Measurements from ENCODE around the gene HMGCL. TPM values are rescaled to one million over a fixed set of nuclear protein-coding genes. Genes with fewer than 3 reads are reported as not detected.
A peak's percentile ranks its signal among the peaks of the same experiment; 100 is the strongest.

The HMGCL gene
- total RNA-seq, 1 experiment from 2014 or later = 19.4 TPM

DNA sequence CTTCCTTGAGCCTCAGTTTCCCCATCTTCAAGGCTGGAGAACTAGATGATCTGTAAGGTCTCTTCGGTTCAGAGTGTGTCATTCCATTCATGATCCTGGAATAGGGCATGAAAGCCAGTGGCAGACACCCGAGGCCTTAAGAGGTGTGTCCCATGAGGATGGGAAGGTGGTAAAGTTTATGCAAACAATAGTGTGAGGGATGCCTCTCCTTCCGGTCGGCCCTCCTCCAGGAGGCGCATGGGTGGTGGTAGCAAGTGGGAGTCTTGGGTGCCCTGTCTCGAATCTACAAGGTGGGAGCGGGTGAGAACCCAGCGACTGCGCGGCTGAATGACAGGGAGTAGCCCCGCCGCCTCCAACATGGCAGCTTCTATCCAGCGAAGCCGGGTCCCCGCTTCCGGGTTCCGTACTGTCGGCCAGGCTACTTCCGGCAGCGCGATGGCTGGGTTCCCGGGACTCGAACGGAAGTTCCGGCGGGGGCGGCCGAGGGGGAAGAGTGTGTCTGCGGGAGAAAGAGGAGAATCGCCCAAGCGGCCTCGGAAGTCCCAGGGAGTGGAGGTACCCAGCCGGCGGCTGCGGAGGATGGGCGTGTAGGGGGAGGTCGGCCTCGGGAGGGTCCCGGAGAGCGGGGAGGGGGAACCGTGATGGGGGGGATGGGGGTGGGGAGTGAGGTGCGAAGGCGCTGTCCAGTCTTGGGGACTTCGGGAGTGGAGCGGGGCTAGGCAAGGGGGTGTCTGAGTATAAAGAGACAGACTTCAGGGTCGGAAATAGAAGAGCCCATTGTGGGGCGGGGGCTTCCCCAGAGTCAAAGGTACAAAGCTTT is 34.3 kb downstream of the HMGCL start, which contains the start of gene LYPLA2:
Gene LYPLA2, plus strand, starts transcription at position 450 of the 820 bp plus-strand sequence. CDS start 1,538 bp downstream, outside the sequence.
- intact Hi-C loops (cut with micrococcal nuclease; ENCODE audit: unreplicated experiment) = loop anchor here (1.0 kb wide), 2 partner anchors 9 to 13 kb away; partner anchors contain the start of genes GALE and PITHD1
- H3K27ac Mint-ChIP-seq (ENCODE audit: unreplicated experiment) = peak within 1 kb of the TSS; percentile 91
- no peak for TF ChIP-seq CTCF (IDR thresholded peaks at IDR 0.05; ENCODE audit: insufficient read depth in 1 of 2, low read depth in 1 of 2, low read length in 1 of 2, severe bottlenecking in 1 of 2, unreplicated experiment in 1 of 2)
- Histone ChIP-seq H3K4me1 (peaks cover 9% of the 10 kb centered on the region), H3K36me3 (ENCODE audit: control insufficient read depth, insufficient read depth, low read length) (no peaks in the 10 kb centered on the region; the same call in 1 of the 2 replicates), H3K9me3 (no peaks in the 10 kb centered on the region), H3K4me3 (ENCODE audit: low read depth, low read length) (peak within 1 kb of the TSS; percentile 84), H3K27me3 (replicated peaks; ENCODE audit: control insufficient read depth, insufficient read depth, low read length) (no peaks in the 10 kb centered on the region)
- H3K4me1 Mint-ChIP-seq (ENCODE audit: low read depth, unreplicated experiment) = no peaks in the 10 kb centered on the region
- ChIA-PET CTCF (interaction anchor here (0.6 to 2.1 kb wide), 4 partner anchors 9 to 79 kb away, joined by 4 to 21 read pairs (median 7); partner anchors contain the start of genes GALE and PITHD1), POLR2A (interaction anchor here (0.7 to 3.2 kb wide), 3 partner anchors 10 to 168 kb away, joined by 3 to 19 read pairs (median 15); partner anchors contain the start of genes GALE and PITHD1)
- BruUV-seq (replicated peaks) = no TSS peak
- H3K27me3 Mint-ChIP-seq (ENCODE audit: insufficient read depth, unreplicated experiment) = no peaks in the 10 kb centered on the region
- peak; percentile 88 for DNase-seq
- peaks cover 78% of the 10 kb centered on the region for H3K36me3 Mint-ChIP-seq (ENCODE audit: insufficient read depth, unreplicated experiment)
- no peaks in the 10 kb centered on the region for H3K9me3 Mint-ChIP-seq (ENCODE audit: unreplicated experiment)
- H3K4me3 Mint-ChIP-seq (ENCODE audit: unreplicated experiment) = peak within 1 kb of the TSS; percentile 93

DNA sequence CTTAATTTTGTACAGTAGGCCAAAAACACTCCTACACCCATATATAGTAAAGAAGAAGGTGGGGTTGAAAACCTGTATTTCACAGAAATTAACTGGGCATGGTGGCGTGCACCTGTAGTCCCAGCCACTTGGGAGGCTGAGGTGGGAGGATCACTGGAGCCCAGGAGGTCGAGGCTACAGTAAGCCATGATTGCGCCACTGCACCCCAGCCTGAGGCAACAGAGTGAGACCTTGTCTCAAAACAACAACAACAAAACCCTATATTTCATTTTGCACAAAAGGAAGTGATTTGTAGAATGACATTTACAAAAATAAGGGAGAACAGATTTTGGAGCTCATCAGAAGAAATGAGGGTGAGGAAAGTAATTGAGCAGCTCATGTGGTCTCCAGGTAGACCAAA is 36.5 kb downstream of the HMGCL start:
- Histone ChIP-seq H3K27me3 (replicated peaks; ENCODE audit: control insufficient read depth, insufficient read depth, low read length) (no peaks in the 10 kb centered on the region), H3K4me1 (peaks cover 9% of the 10 kb centered on the region), H3K4me3 (ENCODE audit: low read depth, low read length) (no peak overlapping the region), H3K36me3 (ENCODE audit: control insufficient read depth, insufficient read depth, low read length) (no peaks in the 10 kb centered on the region; the same call in 1 of the 2 replicates), H3K9me3 (no peaks in the 10 kb centered on the region)
- Mint-ChIP-seq H3K4me3 (ENCODE audit: unreplicated experiment) (peak overlapping the region; percentile 37), H3K27ac (ENCODE audit: unreplicated experiment) (no peak overlapping the region), H3K36me3 (ENCODE audit: insufficient read depth, unreplicated experiment) (peaks cover 71% of the 10 kb centered on the region), H3K27me3 (ENCODE audit: insufficient read depth, unreplicated experiment) (no peaks in the 10 kb centered on the region), H3K9me3 (ENCODE audit: unreplicated experiment) (no peaks in the 10 kb centered on the region), H3K4me1 (ENCODE audit: low read depth, unreplicated experiment) (no peaks in the 10 kb centered on the region)
- CTCF ChIA-PET = no interaction called here
- TF ChIP-seq CTCF (IDR thresholded peaks at IDR 0.05; ENCODE audit: insufficient read depth in 1 of 2, low read depth in 1 of 2, low read length in 1 of 2, severe bottlenecking in 1 of 2, unreplicated experiment in 1 of 2) = no peak
- POLR2A ChIA-PET = interaction anchor here (0.6 kb wide), 1 partner anchor 726 kb away, joined by 3 read pairs; no protein-coding TSS in a partner anchor
- intact Hi-C loops (cut with micrococcal nuclease; ENCODE audit: unreplicated experiment) = no loop called here
- no TSS peak for BruUV-seq (replicated peaks)
- no peak for DNase-seq

DNA sequence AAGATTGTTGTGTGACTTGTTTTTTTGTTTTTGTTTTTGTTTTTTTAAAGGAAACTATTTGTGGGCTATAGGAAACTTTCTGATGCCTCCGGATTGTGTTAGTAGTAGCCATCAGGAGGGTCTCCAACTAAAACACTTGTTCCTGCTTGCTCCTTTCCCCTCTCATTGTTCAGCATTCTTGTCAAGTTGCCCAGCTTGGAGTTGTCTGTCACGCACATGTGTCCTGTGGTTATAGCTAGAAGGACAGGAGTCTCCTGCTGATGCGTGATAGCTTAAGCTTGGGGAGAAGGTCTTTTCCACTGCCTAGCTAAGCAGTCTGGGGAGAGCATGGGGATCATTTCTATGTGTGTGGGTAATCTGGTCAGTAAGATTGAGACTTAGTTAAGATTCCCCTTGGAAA is 37.5 kb downstream of the HMGCL start:
- Mint-ChIP-seq H3K4me1 (ENCODE audit: low read depth, unreplicated experiment) (no peaks in the 10 kb centered on the region), H3K4me3 (ENCODE audit: unreplicated experiment) (no peak overlapping the region), H3K27ac (ENCODE audit: unreplicated experiment) (no peak overlapping the region), H3K27me3 (ENCODE audit: insufficient read depth, unreplicated experiment) (no peaks in the 10 kb centered on the region), H3K36me3 (ENCODE audit: insufficient read depth, unreplicated experiment) (peaks cover 61% of the 10 kb centered on the region), H3K9me3 (ENCODE audit: unreplicated experiment) (no peaks in the 10 kb centered on the region)
- H3K9me3 ChIP-seq = no peaks in the 10 kb centered on the region
- no peak for TF ChIP-seq CTCF (IDR thresholded peaks at IDR 0.05; ENCODE audit: insufficient read depth in 1 of 2, low read depth in 1 of 2, low read length in 1 of 2, severe bottlenecking in 1 of 2, unreplicated experiment in 1 of 2)
- no peak overlapping the region for H3K4me3 ChIP-seq (ENCODE audit: low read depth, low read length)
- ChIA-PET CTCF (no interaction called here), POLR2A (no interaction called here)
- peaks cover 9% of the 10 kb centered on the region for H3K4me1 ChIP-seq
- no peak for DNase-seq
- BruUV-seq (replicated peaks) = TSS peak; percentile 47
- H3K36me3 ChIP-seq (ENCODE audit: control insufficient read depth, insufficient read depth, low read length) = no peaks in the 10 kb centered on the region
- intact Hi-C loops (cut with micrococcal nuclease; ENCODE audit: unreplicated experiment) = no loop called here
- no peaks in the 10 kb centered on the region for H3K27me3 ChIP-seq (replicated peaks; ENCODE audit: control insufficient read depth, insufficient read depth, low read length)
